Epithelial cell of prostate (primary cell): Measurements from ENCODE around the gene S100A7A.
"Not testable (repeated sequence)": the region's sequence is repeated elsewhere in the genome, so short reads cannot be mapped to it uniquely, and the experiment has no call there.

Source experiments
- DNase-seq: peaks from one replicate; pipeline ENCODE4 v3.0.0-alpha.2; 2011; ENCODE audit warnings: low read depth, low spot score
- H3K27ac ChIP-seq: fragments of 450-650 bp; 2 replicates; pipeline ENCODE4 v1.5.1; 2017; ENCODE audit warnings: mild to moderate bottlenecking

The S100A7A gene

DNA sequence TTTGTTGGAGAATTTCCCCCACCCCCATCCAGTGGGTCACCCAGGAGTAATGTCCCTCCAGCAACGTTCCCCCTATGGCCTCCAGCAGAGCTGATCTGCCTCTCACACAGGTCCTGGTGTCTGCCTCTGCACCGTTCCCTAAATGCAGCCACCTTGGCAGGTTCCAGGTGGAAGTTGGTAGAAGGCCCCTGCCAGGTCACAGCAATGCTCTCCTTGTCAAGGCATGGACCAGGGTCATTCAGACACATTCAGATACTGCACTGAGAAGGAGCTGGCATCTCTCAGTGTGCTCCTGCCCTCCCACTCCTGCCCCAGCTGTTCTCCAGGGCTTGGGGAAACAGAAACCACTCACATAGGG, 3.1 kb downstream of the S100A7A start:
- not testable (repeated sequence) for H3K27ac ChIP-seq, DNase-seq

DNA sequence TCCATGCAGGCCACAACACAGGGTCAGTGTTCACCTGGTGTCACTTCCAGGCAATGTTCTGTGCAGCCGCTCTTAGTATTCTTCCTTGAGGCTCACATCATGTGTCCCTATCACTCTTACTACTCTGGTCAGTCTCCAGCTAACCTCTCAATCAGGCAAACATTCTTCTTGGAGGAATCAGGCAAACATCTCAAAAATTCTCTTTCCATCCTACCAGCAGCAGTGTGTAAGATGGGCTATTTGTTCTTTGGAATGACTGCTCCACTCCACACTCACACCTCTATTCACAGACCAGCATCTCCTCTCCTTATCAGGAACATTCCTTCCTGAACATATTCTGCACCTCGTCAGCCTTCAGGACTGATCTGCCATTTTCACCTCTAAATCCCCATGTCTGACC, 4.0 kb downstream of the S100A7A start:
- no peak for DNase-seq
- H3K27ac ChIP-seq = no peak overlapping the region

DNA sequence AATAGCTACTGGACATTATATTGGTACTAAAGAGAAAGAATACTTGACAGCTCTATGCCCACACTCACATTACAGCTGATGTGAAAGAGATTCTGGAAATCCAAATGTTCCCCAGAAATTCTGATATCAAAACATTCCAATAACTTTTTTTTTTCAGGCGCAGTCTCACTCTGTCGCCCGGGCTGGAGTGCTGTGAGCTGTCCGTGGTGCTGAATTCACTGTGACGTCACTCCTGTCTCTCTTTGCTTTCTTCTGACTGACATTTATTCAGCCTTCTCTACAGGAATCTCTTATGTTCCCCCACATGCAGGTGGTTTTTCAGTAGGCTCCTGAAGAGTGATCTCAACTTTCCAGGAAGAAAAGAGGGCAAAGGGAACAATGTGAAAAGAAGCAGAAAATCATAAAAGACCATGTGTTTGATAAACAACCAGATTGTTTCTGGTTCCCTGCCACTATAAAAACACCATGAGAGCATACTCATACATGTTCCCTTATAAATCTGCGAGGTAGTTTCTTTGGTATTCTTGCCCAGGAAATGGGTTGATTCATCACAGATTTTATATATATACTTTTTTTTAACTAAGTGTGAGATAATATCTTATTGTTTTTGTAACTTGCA, 6.2 kb downstream of the S100A7A start:
- H3K27ac ChIP-seq = no peak overlapping the region
- no peak for DNase-seq

DNA sequence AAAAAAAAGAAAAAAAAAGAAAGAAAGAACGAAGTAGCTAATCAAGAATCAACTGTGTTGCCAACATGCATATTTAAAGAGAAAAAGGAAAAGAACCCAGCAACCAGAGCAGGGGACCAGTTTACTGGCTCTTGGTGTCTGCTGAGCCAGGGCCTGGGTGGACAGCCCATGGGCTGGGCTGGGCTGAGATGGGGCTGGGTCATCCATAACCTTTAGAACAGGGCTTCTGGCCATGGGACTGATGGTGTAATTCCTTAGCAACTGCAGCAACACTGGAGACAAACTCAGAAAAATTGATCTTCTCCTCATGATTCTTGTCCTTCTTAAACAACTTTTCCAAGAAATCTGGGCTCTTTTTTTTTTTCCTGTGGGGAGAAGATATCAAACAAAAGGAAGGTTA, 10.5 kb downstream of the S100A7A start:
- DNase-seq = no peak
- H3K27ac ChIP-seq = no peak overlapping the region

DNA sequence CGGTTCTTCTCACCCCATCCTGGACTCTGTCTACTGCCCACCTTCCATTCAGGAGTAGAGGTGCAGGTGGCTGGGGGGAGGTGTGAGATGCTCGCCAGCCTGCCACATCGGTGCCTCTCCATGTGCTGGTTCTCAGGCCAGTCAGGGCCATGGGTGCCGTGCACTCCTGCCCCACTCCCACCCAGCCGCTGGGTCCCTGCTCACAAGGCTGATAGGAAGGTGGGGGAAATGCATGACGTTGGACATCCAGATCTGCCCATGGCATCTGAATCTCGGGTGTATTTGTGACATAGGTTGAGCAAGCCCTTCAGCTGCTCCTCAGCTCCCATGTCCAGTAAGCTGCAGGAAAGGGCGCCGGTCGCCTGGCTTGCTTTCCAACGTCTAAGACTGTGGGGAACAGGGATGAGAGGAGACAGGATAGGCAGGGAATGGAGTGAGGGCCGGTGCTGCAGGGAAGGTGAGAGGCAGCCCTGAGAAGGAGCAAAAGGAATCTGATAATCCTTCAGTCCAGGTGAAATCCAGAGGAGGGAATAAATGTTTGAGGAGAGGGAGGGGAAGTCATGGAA, 11.8 kb downstream of the S100A7A start:
- no peak overlapping the region for H3K27ac ChIP-seq

DNA sequence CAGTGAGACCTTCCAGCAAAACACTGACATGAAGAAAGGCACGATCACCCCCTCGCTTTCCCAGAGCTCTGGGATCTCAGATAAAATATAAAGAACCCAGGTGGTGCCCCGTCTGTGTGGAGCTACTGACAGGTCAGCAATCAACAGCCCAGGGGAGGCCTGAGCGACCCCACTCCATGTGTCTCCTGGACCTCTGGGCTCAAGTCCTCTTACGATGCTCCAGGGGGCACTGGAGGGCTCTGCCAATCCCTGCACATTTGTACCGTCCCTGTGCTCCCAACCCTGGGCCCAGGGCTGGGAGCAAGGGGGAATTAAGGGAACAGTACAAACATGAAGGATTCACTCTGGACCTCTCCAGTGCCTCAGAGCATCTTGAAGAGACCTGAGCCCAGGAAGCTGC, 12.5 kb downstream of the S100A7A start:
- H3K27ac ChIP-seq = no peak overlapping the region
- DNase-seq = no peak

More for the DNA sequence above, 11.8 kb downstream of the S100A7A start:
- DNase-seq = no peak

DNA sequence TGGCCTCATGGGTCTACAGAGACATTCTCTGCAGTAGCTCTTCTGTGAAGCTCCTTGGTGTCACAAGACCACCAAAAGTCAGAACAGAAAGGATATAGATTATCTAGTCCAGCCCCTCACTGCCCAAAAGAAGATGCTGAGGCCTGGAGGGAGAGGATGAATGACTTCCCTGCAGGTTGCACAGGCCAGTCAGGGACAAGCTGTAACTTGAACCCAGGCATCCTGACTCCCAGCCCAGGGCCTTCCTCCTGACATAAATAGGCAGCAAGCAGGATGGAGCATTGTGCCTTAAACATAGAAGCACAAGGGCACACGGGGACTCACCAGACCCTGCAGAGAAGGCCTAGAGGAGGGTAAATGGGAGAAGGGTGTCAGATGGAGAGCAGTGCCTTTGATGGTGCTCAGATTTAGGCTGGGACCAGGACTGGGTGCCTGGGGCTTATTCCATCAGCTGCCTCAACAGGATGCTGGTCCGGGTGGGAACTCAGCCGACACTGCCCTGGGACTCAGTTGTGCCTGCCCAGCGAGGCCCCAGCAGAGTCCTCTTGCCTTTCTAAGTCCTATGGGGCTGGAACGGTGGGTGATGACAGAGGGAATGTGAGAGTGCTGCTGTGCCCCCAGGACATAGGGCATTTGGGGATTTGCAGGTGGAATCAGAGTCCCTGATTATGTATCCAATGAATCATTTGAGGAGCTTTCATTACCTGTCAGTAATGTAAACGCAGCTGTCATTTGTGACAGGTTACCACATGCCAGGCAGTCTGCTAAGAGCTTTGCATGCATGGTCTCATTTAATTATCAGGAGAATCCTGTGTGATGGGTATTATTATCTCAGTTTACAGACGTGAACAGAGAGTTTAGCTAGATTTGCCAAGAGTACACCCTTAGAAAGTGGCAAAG, 13.2 kb downstream of the S100A7A start:
- DNase-seq = peak; percentile 36
- no peak overlapping the region for H3K27ac ChIP-seq

DNA sequence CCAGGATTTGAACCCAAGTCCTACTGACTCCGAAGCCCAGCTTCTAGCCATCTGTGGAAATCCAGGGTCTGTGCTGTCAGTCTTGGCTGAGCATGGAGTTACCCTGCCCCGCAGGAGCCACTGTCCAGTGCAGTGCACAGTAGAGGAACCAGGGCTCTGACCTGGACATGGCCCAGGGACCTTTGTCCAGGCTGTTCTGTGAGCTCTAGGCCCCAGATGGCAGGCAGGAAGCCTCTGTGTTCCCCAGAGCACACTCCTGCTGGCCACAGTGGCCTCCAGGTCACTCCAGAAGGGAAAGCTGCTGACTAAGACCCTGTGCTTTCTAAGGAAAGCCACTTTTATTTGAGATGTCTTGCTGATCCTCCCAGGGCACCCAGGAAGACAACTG, 13.8 kb downstream of the S100A7A start:
- H3K27ac ChIP-seq = no peak overlapping the region
- no peak for DNase-seq

DNA sequence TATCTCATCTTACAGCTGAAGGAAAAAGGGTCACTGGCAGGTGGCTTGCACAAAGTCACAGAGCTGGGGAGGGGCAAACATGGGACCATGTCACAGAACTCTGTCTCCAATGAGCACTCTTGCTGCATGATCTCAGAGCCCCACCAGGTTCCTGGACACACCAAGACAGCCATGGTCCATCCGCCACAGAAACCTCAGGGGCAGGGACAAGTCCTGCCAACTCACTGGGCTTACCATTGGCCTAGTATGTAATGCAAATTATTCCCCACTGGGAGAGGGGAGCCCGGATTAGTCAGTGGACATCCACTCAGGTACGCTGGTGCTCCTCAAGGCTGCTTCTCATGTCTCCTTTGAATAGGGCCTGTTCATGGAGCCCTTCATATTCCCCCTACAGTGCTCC, 14.2 kb downstream of the S100A7A start:
- DNase-seq = no peak
- H3K27ac ChIP-seq = no peak overlapping the region

DNA sequence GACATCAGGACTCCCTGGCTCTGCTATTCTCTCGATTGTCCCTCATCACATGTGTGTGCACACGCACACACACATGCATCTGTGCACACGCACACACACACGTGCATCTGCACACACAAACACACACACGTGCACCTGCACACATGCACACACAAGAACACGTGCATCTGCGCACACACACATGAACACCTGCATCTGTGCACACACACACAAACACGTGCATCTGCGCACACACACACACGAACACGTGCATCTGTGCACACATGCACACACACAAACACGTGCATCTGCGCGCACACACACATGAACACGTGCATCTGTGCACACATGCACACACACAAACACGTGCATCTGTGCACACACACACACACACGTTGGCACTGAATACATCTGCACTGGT, 14.7 kb downstream of the S100A7A start:
- no peak for DNase-seq
- H3K27ac ChIP-seq = no peak overlapping the region

DNA sequence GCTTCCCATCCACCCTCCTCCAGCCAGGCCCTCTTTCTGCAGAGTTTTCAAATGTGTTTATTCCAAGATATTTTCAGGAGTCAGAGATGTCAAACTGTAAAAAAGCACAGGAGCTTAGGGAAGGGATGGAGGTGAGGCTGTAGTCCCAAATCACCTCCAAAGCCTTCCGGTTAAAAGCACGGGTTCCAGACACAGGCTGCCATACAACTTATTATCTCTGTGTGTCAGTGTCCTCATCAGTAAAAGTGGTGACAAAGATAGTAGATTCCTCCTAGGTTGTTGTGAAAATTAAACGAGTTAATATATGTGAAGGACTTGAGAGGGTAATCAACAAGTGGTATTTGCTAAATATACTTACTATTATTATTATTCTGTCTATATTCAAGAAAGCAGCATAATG, 15.1 kb downstream of the S100A7A start:
- no peak overlapping the region for H3K27ac ChIP-seq
- DNase-seq = no peak

DNA sequence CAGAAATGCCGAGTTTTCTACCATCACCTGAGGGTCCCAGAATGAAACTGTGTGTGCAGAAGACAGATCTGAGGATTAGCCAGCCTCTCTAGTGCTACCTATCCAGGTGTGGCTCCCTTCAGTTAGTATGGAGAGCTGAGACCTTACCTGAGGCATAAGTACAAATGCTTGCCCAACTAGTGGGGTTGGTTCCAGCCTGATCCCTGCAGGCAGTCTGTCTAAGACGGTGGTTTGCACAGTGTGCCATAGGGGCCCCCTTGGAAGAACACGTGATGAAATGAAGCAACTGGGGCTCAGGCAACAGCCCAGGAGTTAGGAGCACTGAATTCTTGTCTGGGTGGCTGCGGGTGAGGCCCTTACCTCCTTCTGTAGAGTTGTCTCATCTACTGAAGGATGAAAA, 15.6 kb downstream of the S100A7A start:
- H3K27ac ChIP-seq = no peak overlapping the region
- DNase-seq = no peak

DNA sequence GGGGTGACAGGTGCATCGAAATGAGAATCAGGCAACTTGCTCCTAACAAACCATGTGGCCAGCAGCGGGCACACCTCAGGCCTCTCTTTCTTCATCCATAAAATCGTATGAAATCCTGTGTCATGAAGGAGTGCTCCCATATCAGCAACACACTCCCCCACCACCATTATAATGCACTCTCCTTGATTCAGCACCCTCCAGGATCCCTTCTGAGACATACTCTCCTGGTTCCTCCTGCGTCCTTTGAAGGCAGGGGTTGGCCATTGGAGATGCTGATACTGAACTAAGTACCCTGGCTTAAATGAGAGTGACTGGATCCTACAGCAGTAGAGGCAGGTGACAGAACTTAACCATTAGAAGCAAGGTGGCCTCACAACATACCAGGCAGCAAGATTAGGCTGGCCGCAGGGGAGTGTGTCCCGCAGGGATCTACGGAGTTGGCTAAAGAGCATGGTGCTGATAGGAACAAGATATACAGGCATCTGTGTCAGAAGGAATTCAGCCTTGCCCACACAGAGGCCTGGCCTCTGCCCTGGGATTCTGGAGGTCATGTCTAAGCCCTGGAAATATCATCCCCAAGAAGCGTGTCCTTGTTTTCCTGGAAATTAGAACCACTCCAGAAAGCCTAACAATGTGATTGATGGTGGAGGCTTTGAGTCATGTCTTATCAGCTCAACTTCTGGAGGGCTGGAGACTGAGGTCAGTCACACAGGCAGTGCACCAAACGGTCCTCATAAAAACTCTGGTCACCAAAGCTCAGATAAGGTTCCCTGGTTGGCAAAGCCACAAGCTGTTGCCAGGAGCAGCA, 16.8 kb downstream of the S100A7A start:
- DNase-seq = no peak
- no peak overlapping the region for H3K27ac ChIP-seq

DNA sequence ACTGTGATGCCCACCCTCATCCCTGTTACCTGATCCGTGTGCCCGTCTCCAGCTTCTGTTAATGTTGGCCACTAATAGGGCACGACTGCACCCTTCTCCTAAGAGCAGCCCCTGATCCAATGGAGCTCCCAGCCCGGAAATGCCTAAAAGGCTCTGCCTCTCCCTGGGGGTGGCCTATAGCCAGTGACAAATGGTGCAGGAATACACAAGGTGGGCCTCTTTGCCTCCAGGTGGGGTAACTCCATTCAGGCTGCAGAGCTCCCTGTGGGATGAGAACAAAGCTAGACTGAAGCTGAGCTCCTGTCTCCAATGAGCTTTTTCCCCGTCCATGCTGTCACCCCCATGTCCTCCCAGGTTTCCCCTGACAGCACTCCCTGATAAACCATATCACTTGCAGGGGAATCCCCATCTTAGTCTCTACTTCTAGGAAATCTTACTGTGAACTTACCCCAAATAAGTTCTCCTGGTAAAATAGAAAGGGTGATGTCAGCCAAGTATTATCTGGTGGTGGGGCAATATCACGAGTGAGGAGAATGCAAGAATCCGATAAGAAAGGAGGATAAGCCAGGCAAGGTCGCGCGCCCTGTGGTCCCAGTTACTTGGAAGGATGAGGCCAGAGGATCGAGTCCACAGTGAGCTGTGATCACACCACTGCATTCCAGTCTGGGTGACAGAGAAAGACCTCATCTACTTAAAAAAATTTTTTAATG, 18.6 kb downstream of the S100A7A start:
- H3K27ac ChIP-seq = no peak overlapping the region
- DNase-seq = no peak

DNA sequence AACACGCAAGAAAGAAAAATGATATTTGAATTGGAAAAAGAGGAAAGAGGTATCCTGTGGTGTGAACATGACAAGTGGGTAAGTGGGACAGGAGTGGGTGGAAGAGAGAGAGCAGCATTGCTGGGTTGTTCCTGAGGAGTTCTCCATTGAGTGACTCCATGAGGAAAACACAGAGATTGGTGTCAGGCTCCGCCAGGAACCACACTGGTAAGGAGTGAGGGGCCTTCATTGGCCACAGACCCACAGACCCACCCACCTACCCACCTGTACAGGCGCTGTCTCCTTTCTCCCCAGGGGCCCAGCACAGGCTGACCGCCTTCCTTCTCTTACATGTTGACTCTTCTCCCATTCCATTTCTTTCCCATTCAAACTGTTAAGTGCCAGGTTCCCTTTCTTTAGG, 20.9 kb downstream of the S100A7A start:
- DNase-seq = no peak

DNA sequence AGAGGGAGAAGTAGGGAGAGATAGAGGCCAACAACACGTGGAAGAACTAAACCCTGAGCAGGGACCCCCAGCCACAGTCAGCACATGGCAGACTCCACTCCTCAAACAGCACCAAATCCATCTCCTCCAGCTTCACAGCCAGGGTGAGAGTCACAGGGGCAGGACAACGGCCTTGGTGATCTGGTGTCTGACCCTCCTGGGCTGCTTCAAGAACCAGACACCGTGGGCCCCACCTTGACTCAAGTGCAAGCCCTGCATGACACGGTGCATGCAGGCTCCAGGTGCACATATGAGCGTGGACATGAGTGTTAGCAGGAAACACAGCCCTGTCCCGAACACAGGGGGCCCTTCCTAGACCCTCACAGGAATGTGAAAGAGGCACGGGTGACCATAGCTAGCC, 22.3 kb downstream of the S100A7A start:
- DNase-seq = no peak
- no peak overlapping the region for H3K27ac ChIP-seq

More for the DNA sequence above, 20.9 kb downstream of the S100A7A start:
- no peak overlapping the region for H3K27ac ChIP-seq

DNA sequence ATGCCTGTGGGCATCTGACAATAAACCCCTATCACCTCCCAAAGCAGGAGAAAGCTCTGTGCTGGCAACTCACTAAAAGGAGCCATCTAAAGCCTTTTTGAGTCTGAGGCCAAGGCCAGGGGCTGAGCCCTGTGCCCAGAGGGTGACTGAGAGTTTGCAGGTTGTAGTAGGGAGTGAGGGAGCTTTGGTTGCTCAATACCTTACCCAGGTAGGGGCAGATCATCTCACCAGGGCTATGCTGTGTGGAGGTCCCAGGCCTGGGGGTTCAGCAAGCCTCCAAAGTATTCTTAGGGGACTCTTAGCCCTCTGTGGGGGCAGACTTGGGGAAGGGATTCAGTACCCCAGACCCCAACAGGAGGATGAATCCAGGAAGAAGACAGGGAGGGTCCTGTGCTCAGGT, 23.0 kb downstream of the S100A7A start:
- DNase-seq = no peak
- no peak overlapping the region for H3K27ac ChIP-seq

DNA sequence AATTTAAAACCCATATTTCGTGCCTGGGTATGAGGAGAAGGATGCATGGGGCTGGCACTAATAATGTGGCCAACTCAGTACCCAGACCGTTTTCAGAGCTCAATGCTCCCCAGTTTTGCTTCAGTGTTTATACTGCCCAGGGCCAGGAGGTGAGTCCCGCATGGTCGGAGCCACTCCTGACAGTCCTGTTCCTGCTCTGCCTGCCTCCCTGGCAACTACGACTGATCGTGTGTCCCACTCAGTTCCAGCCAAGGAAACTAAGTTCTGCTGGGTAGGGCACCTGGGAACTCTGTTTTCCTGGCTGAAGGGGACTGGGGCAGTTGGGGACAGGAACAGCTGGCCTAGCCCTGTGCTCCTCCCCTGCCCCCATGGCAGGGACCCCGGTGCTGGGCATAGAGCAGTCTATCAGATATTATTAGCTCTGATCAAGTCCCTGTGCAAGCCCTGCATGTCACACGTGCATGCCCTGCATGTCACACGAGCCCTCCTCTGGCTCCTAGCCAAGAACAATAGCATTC, 25.0 kb downstream of the S100A7A start:
- no peak for DNase-seq
- no peak overlapping the region for H3K27ac ChIP-seq

DNA sequence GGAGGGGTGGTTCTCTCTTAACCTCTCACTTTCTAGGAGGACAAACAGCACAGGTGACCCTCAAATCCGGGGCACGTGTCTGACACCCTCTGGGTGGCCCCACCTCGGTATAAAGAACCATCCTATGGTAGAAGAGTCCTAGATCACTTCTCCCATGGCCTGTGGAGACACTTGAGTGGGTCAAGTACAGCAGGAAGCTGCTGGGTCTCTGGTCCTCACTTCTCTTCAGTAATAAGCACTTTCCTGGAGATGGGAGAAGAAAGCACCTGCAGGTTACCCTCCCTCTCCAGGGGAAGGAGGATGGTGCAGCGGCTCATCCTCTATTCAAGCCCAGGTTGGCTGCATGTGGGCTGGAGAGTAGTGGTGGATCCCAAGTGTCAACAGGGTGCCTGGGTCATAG, 27.2 kb downstream of the S100A7A start:
- no peak overlapping the region for H3K27ac ChIP-seq
- DNase-seq = no peak

DNA sequence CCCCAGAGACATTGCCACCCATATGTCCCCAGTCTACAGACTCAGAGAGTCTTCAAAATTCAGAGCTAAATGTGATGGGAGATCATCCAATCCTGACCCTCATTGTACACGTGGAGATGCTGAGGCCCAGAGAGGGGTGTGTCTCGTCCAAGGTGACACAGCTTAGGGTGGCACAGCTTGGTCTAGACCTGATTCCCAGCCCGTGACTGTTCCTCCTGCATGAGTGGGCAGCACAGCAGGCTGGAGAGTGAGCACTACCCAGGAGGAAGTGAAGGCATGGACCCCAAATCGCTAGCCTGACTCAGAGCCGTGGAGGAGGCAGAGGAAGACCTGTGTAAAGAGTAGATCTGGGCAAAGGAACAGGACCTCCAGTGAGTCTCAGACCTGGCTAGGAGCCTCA, 27.8 kb downstream of the S100A7A start:
- H3K27ac ChIP-seq = no peak overlapping the region
- no peak for DNase-seq
